GM10266 (cell line): ENCODE measurements around the gene HIVEP1.

Source experiments
- DNase-seq: peaks from one replicate; pipeline ENCODE4 v3.0.0; 2012; ENCODE audit errors: extremely low spot score
- TF ChIP-seq, protein P1 (sequence below): IDR thresholded peaks from 2 replicates; pipeline ENCODE4 v1.5.1; 2012; ENCODE audit warnings: mild to moderate bottlenecking, low read depth; ENCODE audit not compliant: control insufficient read depth, insufficient read depth; ENCODE audit errors: missing control alignments

HIVEP1 gene

DNA sequence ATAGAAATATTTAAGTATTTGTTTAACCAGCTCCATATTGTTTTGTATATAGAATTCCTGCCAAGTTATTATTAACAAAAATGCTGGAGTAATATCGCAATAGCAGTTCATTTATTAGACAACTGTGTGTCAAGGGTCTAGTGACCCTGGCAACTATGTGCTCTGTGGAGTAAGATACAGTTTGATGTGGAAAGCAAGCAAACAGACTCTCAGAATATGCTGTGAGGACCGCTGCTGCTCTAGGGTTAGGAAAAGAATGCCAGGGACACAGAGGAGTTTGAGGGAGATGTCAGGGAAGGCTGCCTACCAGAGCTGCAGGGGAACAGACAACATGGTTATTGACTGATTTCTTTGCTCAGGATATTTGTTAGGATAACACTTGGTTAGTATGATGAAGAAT lies 71.2 kb downstream of the HIVEP1 start:
- DNase-seq, result no peak
- TF ChIP-seq, protein P1, sequence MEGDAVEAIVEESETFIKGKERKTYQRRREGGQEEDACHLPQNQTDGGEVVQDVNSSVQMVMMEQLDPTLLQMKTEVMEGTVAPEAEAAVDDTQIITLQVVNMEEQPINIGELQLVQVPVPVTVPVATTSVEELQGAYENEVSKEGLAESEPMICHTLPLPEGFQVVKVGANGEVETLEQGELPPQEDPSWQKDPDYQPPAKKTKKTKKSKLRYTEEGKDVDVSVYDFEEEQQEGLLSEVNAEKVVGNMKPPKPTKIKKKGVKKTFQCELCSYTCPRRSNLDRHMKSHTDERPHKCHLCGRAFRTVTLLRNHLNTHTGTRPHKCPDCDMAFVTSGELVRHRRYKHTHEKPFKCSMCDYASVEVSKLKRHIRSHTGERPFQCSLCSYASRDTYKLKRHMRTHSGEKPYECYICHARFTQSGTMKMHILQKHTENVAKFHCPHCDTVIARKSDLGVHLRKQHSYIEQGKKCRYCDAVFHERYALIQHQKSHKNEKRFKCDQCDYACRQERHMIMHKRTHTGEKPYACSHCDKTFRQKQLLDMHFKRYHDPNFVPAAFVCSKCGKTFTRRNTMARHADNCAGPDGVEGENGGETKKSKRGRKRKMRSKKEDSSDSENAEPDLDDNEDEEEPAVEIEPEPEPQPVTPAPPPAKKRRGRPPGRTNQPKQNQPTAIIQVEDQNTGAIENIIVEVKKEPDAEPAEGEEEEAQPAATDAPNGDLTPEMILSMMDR, result no peak

DNA sequence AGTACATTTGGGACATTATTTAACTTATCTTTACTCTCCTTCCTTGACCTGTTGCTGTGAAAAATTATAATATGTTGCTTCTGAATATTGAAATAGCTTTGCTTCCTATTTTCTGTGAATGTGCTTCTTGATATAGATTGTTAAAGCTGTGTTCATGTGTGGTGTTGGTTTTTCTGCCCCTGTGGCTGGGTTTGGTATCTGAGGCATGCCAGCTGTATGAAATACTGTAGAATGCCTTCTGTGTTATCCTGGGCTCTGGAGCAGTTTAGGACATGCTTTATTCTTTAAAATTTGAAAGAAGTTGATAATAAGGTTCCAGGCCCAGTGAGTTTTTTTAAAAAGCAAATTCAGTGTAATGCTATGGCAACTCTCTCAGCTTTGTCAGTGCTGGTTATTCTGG lies 71.7 kb downstream of the HIVEP1 start:
- TF ChIP-seq, protein P1, result no peak

DNA sequence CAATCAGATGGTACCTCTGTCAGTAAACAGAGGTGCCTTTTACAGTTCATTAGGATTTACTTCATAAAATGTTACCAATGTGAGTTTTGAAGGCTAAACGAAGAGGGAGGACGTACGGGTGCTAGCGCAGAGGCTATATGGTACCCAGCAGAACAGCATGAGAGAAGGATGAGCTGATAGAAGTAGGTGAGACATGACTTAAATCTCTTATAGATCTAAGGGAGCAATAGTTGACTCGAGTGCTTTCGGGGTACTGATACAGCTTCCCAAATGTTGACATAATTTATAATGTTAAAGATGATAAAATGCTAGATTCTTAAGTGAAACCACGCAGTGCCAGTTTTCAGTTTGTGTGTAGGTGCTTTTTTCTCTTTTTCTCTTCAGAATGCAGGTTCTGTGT lies 72.6 kb downstream of the HIVEP1 start:
- DNase-seq, result no peak
- TF ChIP-seq, protein P1, result no peak

More for the DNA sequence above, 71.7 kb downstream of the HIVEP1 start:
- DNase-seq, result no peak

DNA sequence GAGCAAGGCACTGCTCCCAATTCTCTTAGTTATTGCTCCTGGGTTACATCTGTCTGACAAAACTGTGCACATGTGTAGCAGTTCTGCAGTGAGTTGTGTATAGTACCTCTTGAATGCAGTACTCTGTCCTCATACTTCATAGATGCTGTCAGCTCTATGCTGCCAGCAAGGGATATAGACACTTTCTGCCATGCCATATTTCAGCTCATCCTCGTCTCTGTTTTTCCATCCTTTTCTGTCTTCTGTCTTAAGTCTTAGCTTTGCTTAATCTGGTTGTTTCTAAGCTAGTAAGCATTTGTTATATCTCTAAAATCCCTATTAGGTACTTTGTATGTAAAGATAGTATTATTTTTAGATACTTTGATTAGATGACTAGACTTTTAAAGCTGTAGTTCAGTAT lies 76.4 kb downstream of the HIVEP1 start:
- DNase-seq, result no peak
- TF ChIP-seq, protein P1, result no peak

DNA sequence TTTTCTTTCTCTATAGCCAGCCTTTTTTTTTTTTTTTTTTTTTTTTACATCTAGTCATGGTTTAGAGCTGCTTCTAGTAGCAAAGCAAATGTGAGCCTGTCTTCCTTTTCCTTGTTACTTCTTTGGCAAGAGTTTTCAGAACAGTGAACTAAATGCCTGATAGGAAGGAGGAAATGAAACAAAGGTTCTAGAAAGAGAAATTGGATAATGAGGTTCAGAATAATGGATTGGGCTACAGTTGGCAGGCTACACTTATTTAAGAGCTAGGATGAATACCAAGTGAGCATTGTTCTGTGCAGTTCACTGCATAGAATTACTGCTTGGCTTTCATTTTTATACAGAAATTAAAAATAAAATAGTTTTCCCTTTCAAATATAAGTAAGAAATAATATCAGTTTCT lies 78.6 kb downstream of the HIVEP1 start:
- TF ChIP-seq, protein P1, result no peak
- no peak for DNase-seq

DNA sequence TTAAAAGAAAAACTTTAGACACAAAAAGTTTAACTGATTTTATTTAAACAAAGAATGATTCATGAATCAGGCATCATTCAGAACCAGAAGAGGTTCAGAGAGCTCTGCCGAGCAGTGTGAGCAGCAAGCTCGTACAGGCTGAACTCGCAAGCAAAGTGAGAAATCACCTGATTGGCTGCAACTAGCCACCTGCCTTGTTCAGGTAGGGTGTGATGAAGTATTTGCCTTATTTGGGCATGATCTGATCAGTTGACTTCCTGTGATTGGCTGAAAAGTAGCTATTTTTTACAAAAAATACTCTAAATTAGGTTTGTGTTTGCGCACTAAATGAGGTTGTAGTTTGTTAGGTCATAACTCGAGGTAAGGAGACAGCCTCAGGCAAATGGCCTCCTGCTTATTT lies 80.7 kb downstream of the HIVEP1 start:
- DNase-seq, result no peak
- TF ChIP-seq, protein P1, result no peak

DNA sequence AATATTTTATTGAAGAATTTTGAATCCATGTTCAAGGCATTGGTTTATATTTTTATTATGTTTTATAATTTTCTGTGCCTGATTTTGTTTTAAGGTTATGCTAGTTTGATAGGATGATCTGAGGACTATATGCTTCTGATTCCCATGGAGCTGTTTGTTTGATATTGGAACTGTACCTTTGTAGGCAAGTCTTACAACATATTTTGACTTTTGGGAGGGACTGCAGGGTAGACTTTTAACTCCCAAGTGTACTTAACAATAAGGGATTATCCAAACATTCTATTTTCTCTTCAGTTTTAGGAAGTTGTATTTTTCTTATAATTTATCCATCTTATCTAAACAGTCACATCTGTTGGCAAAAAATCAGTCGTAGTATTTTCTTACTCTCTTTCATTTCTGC lies 82.6 kb downstream of the HIVEP1 start:
- TF ChIP-seq, protein P1, result no peak
- DNase-seq, result no peak
